ENCODE results near the gene GUCY2D.

Gene GUCY2D

GRCh38 chr17:8064561-8065019, 62.2 kb downstream of the GUCY2D start:
- DNase-seq (ENCODE audit: low read depth): no peak

- no peak for DNase-seq (ENCODE audit: low read depth)
Measured at GRCh38 chr17:8066841-8067775, 64.7 kb downstream of the GUCY2D start.

- DNase-seq (ENCODE audit: low read depth): no peak
Measured at GRCh38 chr17:8067806-8068205, 65.4 kb downstream of the GUCY2D start.

GRCh38 chr17:8068736-8069586, 66.5 kb downstream of the GUCY2D start:
- DNase-seq (ENCODE audit: low read depth): no peak

- DNase-seq (ENCODE audit: low read depth): no peak
Measured at GRCh38 chr17:8069587-8069860, 67.1 kb downstream of the GUCY2D start.

Data from activated gamma-delta T cell treated with anti-CD3 and anti-CD28 coated beads, Interleukin-2, amount 50 U/mL, for 16 hours (primary cell).